OCI-LY7 (cell line): Measurements from ENCODE around the gene CLCNKB. TPM values are rescaled to one million over a fixed set of nuclear protein-coding genes. Genes with fewer than 3 reads are reported as not detected.
"Not testable (repeated sequence)": the region's sequence is repeated elsewhere in the genome, so short reads cannot be mapped to it uniquely, and the experiment has no call there.

Source experiments
- BruUV-seq: library from RNA; stranded (reverse); fragments of 400-500 nt; replicated peaks from 2 replicates; lab custom pipeline; 2021; lab: Mats Ljungman, UMichigan
- CTCF ChIA-PET: fragments of 300-600 bp; sonication (Branson Sonifier 250); formaldehyde crosslinking; loops from one replicate; lab custom pipeline; 2022; ENCODE audit warnings: antibody characterized with exemption; ENCODE audit not compliant: unreplicated experiment; lab: Charles Lee
- POLR2A ChIA-PET: fragments of 300-600 bp; sonication (Branson Sonifier 250); formaldehyde crosslinking; loops from one replicate; lab custom pipeline; 2022; ENCODE audit warnings: antibody characterized with exemption; lab: Charles Lee
- DNase-seq: peaks from one replicate; pipeline ENCODE4 v3.0.0-alpha.2; 2015; ENCODE audit warnings: low spot score
- H2AFZ ChIP-seq: fragments of 200-600 bp; sonication (generic), shearing (Covaris generic); 2 replicates; pipeline ENCODE4 v1.6.1; 2014; ENCODE audit warnings: mild to moderate bottlenecking, antibody characterized with exemption, low read length, moderate library complexity
- H3K27ac ChIP-seq: fragments of 200-600 bp; sonication (generic); 2 replicates; pipeline ENCODE4 v1.5.1; 2014; ENCODE audit warnings: mixed run types, low read depth, mild to moderate bottlenecking, moderate library complexity, low read length, inconsistent platforms; ENCODE audit not compliant: poor library complexity, severe bottlenecking
- H3K36me3 ChIP-seq: fragments of 200-600 bp; sonication (generic); 2 replicates; pipeline ENCODE4 v1.6.1; 2014; ENCODE audit warnings: mild to moderate bottlenecking, antibody characterized with exemption, low read length, moderate library complexity, mixed read lengths; ENCODE audit not compliant: insufficient read depth
- H3K4me1 ChIP-seq: fragments of 200-600 bp; sonication (generic); 2 replicates; pipeline ENCODE4 v1.5.1; 2014; ENCODE audit warnings: mild to moderate bottlenecking, low read length; ENCODE audit not compliant: insufficient read depth, poor library complexity, severe bottlenecking
- H3K4me2 ChIP-seq: fragments of 200-600 bp; sonication (generic); 2 replicates; pipeline ENCODE4 v1.6.1; 2014; ENCODE audit warnings: mild to moderate bottlenecking, low read length
- H3K4me3 ChIP-seq: fragments of 200-600 bp; sonication (generic); 2 replicates; pipeline ENCODE4 v1.5.1; 2014; ENCODE audit warnings: mild to moderate bottlenecking, low read depth, low read length; ENCODE audit not compliant: poor library complexity, severe bottlenecking
- H3K79me2 ChIP-seq: fragments of 200-600 bp; sonication (generic); 2 replicates; pipeline ENCODE4 v1.6.1; 2016; ENCODE audit warnings: low read depth, mild to moderate bottlenecking, low read length, moderate library complexity, mixed read lengths; ENCODE audit not compliant: insufficient read depth
- H3K9me2 ChIP-seq: fragments of 200-600 bp; sonication (generic); 2 replicates; pipeline ENCODE4 v1.6.1; 2016; ENCODE audit warnings: mild to moderate bottlenecking, low read length, mixed read lengths; ENCODE audit not compliant: insufficient read depth
- H3K9me3 ChIP-seq: fragments of 200-600 bp; sonication (generic); 2 replicates; pipeline ENCODE4 v1.6.1; 2014; ENCODE audit warnings: mild to moderate bottlenecking, mixed run types, low read length, mixed read lengths
- H4K20me1 ChIP-seq: fragments of 200-600 bp; sonication (generic); 2 replicates; pipeline ENCODE4 v1.6.1; 2014; ENCODE audit warnings: mild to moderate bottlenecking, antibody characterized with exemption, low read length, moderate library complexity, mixed read lengths; ENCODE audit not compliant: insufficient read depth
- EZH2phosphoT487 ChIP-seq: fragments of 200-600 bp; sonication (generic); IDR thresholded peaks from 2 replicates; pipeline ENCODE4 v1.6.1; 2018; ENCODE audit warnings: low read depth, borderline replicate concordance, mild to moderate bottlenecking, mixed run types, antibody characterized with exemption, low read length, moderate library complexity, mixed read lengths
- intact Hi-C: fragments of 100-400 bp; cut with micrococcal nuclease; formaldehyde crosslinking; loops from one replicate; pipeline ENCODE4 v1.10.0; 2022; ENCODE audit not compliant: unreplicated experiment
- total RNA-seq, 2 experiments: library from RNA; depleted of rRNA in 1 of 2; stranded (reverse); fragments of >200 nt in 1 of 2; shearing (Covaris generic) in 1 of 2; gene quantifications; 2 replicates each; pipeline ENCODE4 v1.2.3, GENCODE V29; 2014 to 2022
- TF ChIP-seq, protein P1 (sequence below): fragments of 200-600 bp; sonication (generic); conservative IDR thresholded peaks from 2 replicates; pipeline ENCODE4 v1.5.1; 2014; ENCODE audit warnings: mild to moderate bottlenecking, antibody characterized with exemption, low read length, moderate library complexity, mixed read lengths

CLCNKB gene
- total RNA-seq, 2 experiments from 2014 or later, result not detected

DNA sequence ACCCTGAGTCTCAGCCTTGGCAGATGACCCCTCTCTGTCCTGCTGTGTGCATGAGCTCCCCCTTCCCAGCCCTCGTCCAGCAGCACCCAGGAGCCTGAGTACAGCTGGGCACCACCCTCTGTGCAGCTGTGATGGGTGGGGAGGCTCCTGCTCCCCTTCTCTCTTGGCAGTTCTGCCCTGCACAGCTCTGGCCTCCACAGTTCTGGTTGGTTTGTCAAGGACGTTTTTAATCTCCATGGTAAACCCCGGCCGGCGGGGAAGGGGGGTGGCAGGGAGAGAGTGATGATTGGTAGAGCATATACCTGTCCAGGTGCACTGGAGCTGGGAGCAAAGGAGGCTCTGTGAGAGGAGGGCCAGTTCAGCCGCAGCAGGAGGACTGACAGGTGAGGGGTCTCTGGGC is 21.9 kb upstream of the CLCNKB start, which contains the start of gene CLCNKA:
Gene CLCNKA (plus strand): TSS at position 356 of the 400 bp plus-strand sequence. CDS start 584 bp downstream, outside the sequence.
- H3K9me3 ChIP-seq, result no peaks in the 10 kb centered on the region
- no peak within 1 kb of the TSS for H3K4me3 ChIP-seq
- no peaks in the 10 kb centered on the region for H3K36me3 ChIP-seq
- intact Hi-C loops, result loop anchor here (2.0 kb wide), 1 partner anchor 21 kb away; the partner anchor contains the start of gene CLCNKB
- POLR2A ChIA-PET, result no interaction called here
- no peaks in the 10 kb centered on the region for H3K79me2 ChIP-seq
- no peaks in the 10 kb centered on the region for H4K20me1 ChIP-seq
- no peak within 1 kb of the TSS for H3K4me2 ChIP-seq
- TF ChIP-seq, protein P1, sequence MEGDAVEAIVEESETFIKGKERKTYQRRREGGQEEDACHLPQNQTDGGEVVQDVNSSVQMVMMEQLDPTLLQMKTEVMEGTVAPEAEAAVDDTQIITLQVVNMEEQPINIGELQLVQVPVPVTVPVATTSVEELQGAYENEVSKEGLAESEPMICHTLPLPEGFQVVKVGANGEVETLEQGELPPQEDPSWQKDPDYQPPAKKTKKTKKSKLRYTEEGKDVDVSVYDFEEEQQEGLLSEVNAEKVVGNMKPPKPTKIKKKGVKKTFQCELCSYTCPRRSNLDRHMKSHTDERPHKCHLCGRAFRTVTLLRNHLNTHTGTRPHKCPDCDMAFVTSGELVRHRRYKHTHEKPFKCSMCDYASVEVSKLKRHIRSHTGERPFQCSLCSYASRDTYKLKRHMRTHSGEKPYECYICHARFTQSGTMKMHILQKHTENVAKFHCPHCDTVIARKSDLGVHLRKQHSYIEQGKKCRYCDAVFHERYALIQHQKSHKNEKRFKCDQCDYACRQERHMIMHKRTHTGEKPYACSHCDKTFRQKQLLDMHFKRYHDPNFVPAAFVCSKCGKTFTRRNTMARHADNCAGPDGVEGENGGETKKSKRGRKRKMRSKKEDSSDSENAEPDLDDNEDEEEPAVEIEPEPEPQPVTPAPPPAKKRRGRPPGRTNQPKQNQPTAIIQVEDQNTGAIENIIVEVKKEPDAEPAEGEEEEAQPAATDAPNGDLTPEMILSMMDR, result no peak
- TF ChIP-seq EZH2phosphoT487, result no peak
- no peak within 1 kb of the TSS for H3K27ac ChIP-seq
- no peaks in the 10 kb centered on the region for H3K9me2 ChIP-seq
- no peak within 1 kb of the TSS for H2AFZ ChIP-seq
- H3K4me1 ChIP-seq, result no peaks in the 10 kb centered on the region
- no peak for DNase-seq
- BruUV-seq, result no TSS peak
- CTCF ChIA-PET, result no interaction called here

DNA sequence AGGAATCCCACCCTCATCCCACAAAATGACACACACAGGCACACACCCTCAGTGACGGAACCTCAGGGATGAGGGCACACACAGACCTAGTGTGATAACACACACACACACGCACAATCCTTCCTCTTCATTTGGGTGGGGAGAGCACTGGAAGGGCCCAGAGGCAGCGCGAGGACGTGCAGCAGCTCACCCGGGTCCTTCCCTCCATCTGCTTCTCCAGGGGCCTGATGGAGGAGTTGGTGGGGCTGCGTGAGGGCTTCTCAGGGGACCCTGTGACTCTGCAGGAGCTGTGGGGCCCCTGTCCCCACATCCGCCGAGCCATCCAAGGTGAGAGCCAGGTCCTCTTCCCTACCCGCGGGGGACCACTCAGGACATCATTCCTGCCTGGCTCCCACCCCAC is 21.2 kb upstream of the CLCNKB start:
- Histone ChIP-seq H4K20me1 (no peaks in the 10 kb centered on the region), H3K9me3 (no peaks in the 10 kb centered on the region), H3K4me1 (no peaks in the 10 kb centered on the region), H3K36me3 (no peaks in the 10 kb centered on the region), H3K27ac (no peak overlapping the region), H2AFZ (no peak overlapping the region), H3K4me3 (no peak overlapping the region), H3K4me2 (no peak overlapping the region), H3K79me2 (no peaks in the 10 kb centered on the region), H3K9me2 (no peaks in the 10 kb centered on the region)
- POLR2A ChIA-PET, result no interaction called here
- BruUV-seq, result no TSS peak
- CTCF ChIA-PET, result no interaction called here
- TF ChIP-seq EZH2phosphoT487, result no peak
- TF ChIP-seq, protein P1, result no peak
- no peak for DNase-seq
- intact Hi-C loops, result no loop called here

DNA sequence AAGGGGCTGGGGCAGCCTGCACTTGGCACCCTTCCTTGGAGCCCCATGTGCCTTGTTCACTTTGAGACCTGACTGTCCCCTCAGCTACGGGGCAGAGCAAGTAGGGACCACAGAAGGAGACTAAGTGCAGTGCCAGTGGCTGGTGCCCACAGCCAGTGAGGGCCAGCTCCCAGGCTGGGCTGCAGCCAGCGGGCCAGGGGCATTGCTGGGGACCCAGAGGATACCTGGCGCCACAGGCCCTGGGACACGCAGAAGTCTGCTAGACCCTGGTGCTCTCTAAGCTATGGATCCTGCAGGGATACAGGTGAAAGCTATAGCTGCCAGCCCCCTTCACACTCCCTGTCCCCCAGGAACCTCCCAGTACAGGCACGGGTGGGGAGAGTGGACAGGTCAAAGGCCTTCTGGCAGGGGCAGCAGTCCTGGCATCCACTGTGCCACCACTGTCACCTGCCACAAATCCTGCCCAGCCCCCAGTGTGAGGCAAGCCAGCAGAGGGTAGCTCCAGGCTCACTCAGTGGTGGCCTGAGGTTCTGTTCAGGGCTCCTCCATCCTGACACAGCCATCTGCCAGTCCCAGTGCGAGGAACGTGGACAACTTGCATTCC is 20.4 kb upstream of the CLCNKB start:
- Histone ChIP-seq H3K4me2 (no peak overlapping the region), H3K36me3 (no peaks in the 10 kb centered on the region), H3K9me2 (no peaks in the 10 kb centered on the region), H3K4me3 (no peak overlapping the region), H4K20me1 (no peaks in the 10 kb centered on the region), H3K79me2 (no peaks in the 10 kb centered on the region), H3K4me1 (no peaks in the 10 kb centered on the region), H3K9me3 (no peaks in the 10 kb centered on the region), H3K27ac (no peak overlapping the region), H2AFZ (no peak overlapping the region)
- CTCF ChIA-PET, result interaction anchor here (0.5 to 0.6 kb wide), 2 partner anchors 18 to 42 kb away, joined by 3 read pairs; no protein-coding TSS in a partner anchor
- POLR2A ChIA-PET, result no interaction called here
- no peak for DNase-seq
- no peak for TF ChIP-seq EZH2phosphoT487
- TF ChIP-seq, protein P1, result no peak
- intact Hi-C loops, result no loop called here
- no TSS peak for BruUV-seq

DNA sequence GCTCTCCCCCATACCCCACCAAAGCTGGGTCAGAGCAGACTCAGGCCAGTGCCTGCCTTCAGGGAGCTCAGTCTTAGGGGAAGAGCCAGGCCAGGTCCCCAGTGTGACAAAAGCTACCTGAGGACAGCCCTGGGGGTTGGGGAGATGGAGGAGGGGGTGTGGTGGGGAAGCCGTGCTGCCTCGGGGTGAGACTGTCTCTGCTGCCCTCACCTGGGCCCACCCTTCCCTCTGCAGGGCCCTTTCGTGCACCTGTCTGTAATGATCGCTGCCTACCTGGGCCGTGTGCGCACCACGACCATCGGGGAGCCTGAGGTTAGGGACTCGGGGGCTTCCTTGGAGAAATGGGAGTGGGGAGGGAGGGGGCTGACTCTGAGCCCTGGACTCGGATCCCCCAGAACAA is 17.3 kb upstream of the CLCNKB start:
- BruUV-seq, H2AFZ ChIP-seq, DNase-seq, H3K4me1 ChIP-seq, H4K20me1 ChIP-seq, H3K4me2 ChIP-seq, H3K9me3 ChIP-seq, H3K79me2 ChIP-seq, intact Hi-C loops, H3K36me3 ChIP-seq, H3K4me3 ChIP-seq, H3K27ac ChIP-seq, H3K9me2 ChIP-seq: not testable (repeated sequence)
- POLR2A ChIA-PET, result interaction anchor here (0.5 kb wide), 1 partner anchor 131 kb away, joined by 5 read pairs; no protein-coding TSS in a partner anchor
- CTCF ChIA-PET, result interaction anchor here (0.6 kb wide), 1 partner anchor 235 kb away, joined by 9 read pairs; no protein-coding TSS in a partner anchor
